Mesenchymal stem cell (in vitro differentiated cells and primary cell): Measurements from ENCODE around the gene MAEL.

Source experiments
- DNase-seq: peaks from one replicate; pipeline ENCODE4 v3.0.0-alpha.2; 2013
- H2AFZ ChIP-seq: one replicate; pipeline ENCODE4 v1.6.1; 2013; ENCODE audit warnings: low read depth, mild to moderate bottlenecking, control low read depth, inconsistent platforms, low read length, moderate library complexity
- H2AK5ac ChIP-seq: 2 replicates; pipeline ENCODE4 v1.6.1; 2013; ENCODE audit warnings: low read length, moderate library complexity, mild to moderate bottlenecking, inconsistent platforms; ENCODE audit not compliant: severe bottlenecking
- H2BK120ac ChIP-seq: one replicate; pipeline ENCODE4 v1.6.1; 2013; ENCODE audit warnings: low read depth, mild to moderate bottlenecking, inconsistent platforms, low read length, moderate library complexity
- H2BK12ac ChIP-seq, 2 experiments: one replicate each; pipeline ENCODE4 v1.6.1; 2013; ENCODE audit warnings: inconsistent platforms in 2 of 2, low read length in 2 of 2, mild to moderate bottlenecking in 2 of 2, moderate library complexity in 2 of 2, control low read depth in 1 of 2
- H2BK15ac ChIP-seq: one replicate; pipeline ENCODE4 v1.6.1; 2013; ENCODE audit warnings: mild to moderate bottlenecking, low read depth, inconsistent platforms; ENCODE audit not compliant: poor library complexity, severe bottlenecking
- H2BK5ac ChIP-seq: 2 replicates; pipeline ENCODE4 v1.6.1; 2013; ENCODE audit warnings: low read depth, mild to moderate bottlenecking, low read length, control low read depth, inconsistent platforms; ENCODE audit not compliant: poor library complexity, severe bottlenecking
- H3K14ac ChIP-seq, 2 experiments: one replicate each; pipeline ENCODE4 v1.6.1; 2013; ENCODE audit warnings: inconsistent platforms in 2 of 2, low read length in 2 of 2, control low read depth in 1 of 2, mild to moderate bottlenecking in 1 of 2, moderate library complexity in 1 of 2
- H3K18ac ChIP-seq, 2 experiments: one replicate each; pipeline ENCODE4 v1.6.1; 2013; ENCODE audit warnings: inconsistent platforms in 2 of 2, low read length in 2 of 2, control low read depth in 1 of 2, low read depth in 1 of 2, mild to moderate bottlenecking in 1 of 2
- H3K23ac ChIP-seq, 2 experiments: one replicate each; pipeline ENCODE4 v1.6.1; 2013; ENCODE audit warnings: inconsistent platforms in 2 of 2, low read length in 2 of 2, mild to moderate bottlenecking in 2 of 2, moderate library complexity in 2 of 2, control low read depth in 1 of 2
- H3K27ac ChIP-seq: 2 replicates; pipeline ENCODE4 v1.5.1; 2013; ENCODE audit warnings: mild to moderate bottlenecking, moderate library complexity, low read length, control low read depth, inconsistent platforms; ENCODE audit not compliant: poor library complexity, severe bottlenecking
- H3K27me3 ChIP-seq, 2 experiments: 2 replicates each; pipeline versions ENCODE4 v1.6.1 to v1.7.0; 2013; ENCODE audit warnings: low read length in 2 of 2, mild to moderate bottlenecking in 2 of 2, moderate library complexity in 2 of 2, control low read depth in 1 of 2, inconsistent platforms in 1 of 2; ENCODE audit not compliant: control insufficient read depth in 1 of 2, insufficient read depth in 1 of 2
- H3K36me3 ChIP-seq, 2 experiments: 2 replicates each; pipeline versions ENCODE4 v1.6.1 to v1.7.0; 2013; ENCODE audit warnings: low read length in 2 of 2, control low read depth in 1 of 2, inconsistent platforms in 1 of 2, low read depth in 1 of 2, mild to moderate bottlenecking in 1 of 2; ENCODE audit not compliant: insufficient read depth in 2 of 2, control insufficient read depth in 1 of 2
- H3K4ac ChIP-seq, 2 experiments: one replicate each; pipeline ENCODE4 v1.6.1; 2013; ENCODE audit warnings: inconsistent platforms in 2 of 2, low read length in 2 of 2, mild to moderate bottlenecking in 2 of 2, moderate library complexity in 2 of 2, control low read depth in 1 of 2, low read depth in 1 of 2
- H3K4me1 ChIP-seq: 2 replicates; pipeline ENCODE4 v1.6.1; 2013; ENCODE audit warnings: low read depth, low read length, control low read depth; ENCODE audit not compliant: control insufficient read depth, insufficient read depth
- H3K4me2 ChIP-seq: 2 replicates; pipeline ENCODE4 v1.6.1; 2013; ENCODE audit warnings: low read length, mild to moderate bottlenecking, inconsistent platforms; ENCODE audit not compliant: poor library complexity, severe bottlenecking
- H3K4me3 ChIP-seq, 2 experiments: 2 replicates each; pipeline versions ENCODE4 v1.5.1 to v1.7.0; 2013; ENCODE audit warnings: low read length in 2 of 2, mild to moderate bottlenecking in 2 of 2, control low read depth in 1 of 2, low read depth in 1 of 2; ENCODE audit not compliant: insufficient read depth in 1 of 2
- H3K79me1 ChIP-seq: replicated peaks from 2 replicates; pipeline ENCODE4 v1.6.1; 2013; ENCODE audit warnings: mild to moderate bottlenecking, control low read depth, low read length, inconsistent platforms; ENCODE audit not compliant: poor library complexity, severe bottlenecking
- H3K9ac ChIP-seq: 2 replicates; pipeline ENCODE4 v1.7.0; 2013; ENCODE audit warnings: mild to moderate bottlenecking, low read length, moderate library complexity
- H3K9me3 ChIP-seq: 2 replicates; pipeline ENCODE4 v1.7.0; 2013; ENCODE audit warnings: mild to moderate bottlenecking, low read length; ENCODE audit not compliant: control insufficient read depth
- H4K8ac ChIP-seq: one replicate; pipeline ENCODE4 v1.6.1; 2013; ENCODE audit warnings: inconsistent platforms, mild to moderate bottlenecking, low read length, moderate library complexity
- H4K91ac ChIP-seq: one replicate; pipeline ENCODE4 v1.6.1; 2013; ENCODE audit warnings: mild to moderate bottlenecking, low read length, inconsistent platforms
- WGBS: methylation state at CpG from one replicate; pipeline ENCODE4 v1.1.7; 2013; ENCODE audit warnings: mixed read lengths; 5-methylcytosine and 5-hydroxymethylcytosine counted together

Gene MAEL

GRCh38 chr1:166947398-166948043 is 41.6 kb upstream of the MAEL start:
- Histone ChIP-seq H2BK12ac (peak overlapping the region in 1 of 2 experiments; percentile 39), H3K9me3 (no peaks in the 10 kb centered on the region), H3K4ac (no peak overlapping the region), H3K9ac (no peak overlapping the region), H2AFZ (no peak overlapping the region), H4K91ac (no peak overlapping the region), H3K27ac (peak overlapping the region; percentile 13), H2AK5ac (peak overlapping the region; percentile 49), H3K4me3 (peak overlapping the region; percentile 38 to 59), H3K27me3 (peaks cover 0 to 66% of the 10 kb centered on the region in 2 experiments), H3K79me1 (no peaks in the 10 kb centered on the region), H2BK5ac (no peak overlapping the region), H2BK120ac (peak overlapping the region; percentile 73), H3K23ac (no peak overlapping the region), H3K36me3 (no peaks in the 10 kb centered on the region), H3K14ac (no peak overlapping the region), H3K4me1 (peaks cover 14% of the 10 kb centered on the region), H3K4me2 (peak overlapping the region; percentile 74), H2BK15ac (peak overlapping the region; percentile 93), H3K18ac (peak overlapping the region in 1 of 2 experiments; percentile 19), H4K8ac (peak overlapping the region; percentile 92)
- DNase-seq, result peak; percentile 69
- 12% methylated on average over 44 of the region's 44 CpGs for WGBS

- Histone ChIP-seq H2BK12ac (no peak overlapping the region), H2AFZ (no peak overlapping the region), H3K27me3 (peaks cover 0 to 75% of the 10 kb centered on the region in 2 experiments), H2BK15ac (no peak overlapping the region), H3K4me1 (peaks cover 14% of the 10 kb centered on the region), H2BK120ac (no peak overlapping the region), H4K91ac (no peak overlapping the region), H3K9ac (no peak overlapping the region), H3K23ac (no peak overlapping the region), H3K9me3 (no peaks in the 10 kb centered on the region), H3K79me1 (no peaks in the 10 kb centered on the region), H2AK5ac (peak overlapping the region; percentile 21), H3K14ac (no peak overlapping the region), H3K27ac (no peak overlapping the region), H3K4me2 (no peak overlapping the region), H4K8ac (no peak overlapping the region), H3K36me3 (no peaks in the 10 kb centered on the region), H3K4ac (no peak overlapping the region), H3K18ac (no peak overlapping the region), H2BK5ac (no peak overlapping the region), H3K4me3 (no peak overlapping the region)
- DNase-seq, result no peak
- 87% methylated on average over 2 of the region's 2 CpGs for WGBS
Observed at GRCh38 chr1:166948856-166949350, 40.2 kb upstream of the MAEL start.

- no peak overlapping the region for H3K4me2 ChIP-seq
- H3K27ac ChIP-seq, result no peak overlapping the region
- peaks cover 0 to 67% of the 10 kb centered on the region in 2 experiments for H3K27me3 ChIP-seq
- H3K36me3 ChIP-seq, result no peaks in the 10 kb centered on the region
- no peak overlapping the region for H2BK120ac ChIP-seq
- H2BK12ac ChIP-seq, result no peak overlapping the region
- H3K9me3 ChIP-seq, result no peaks in the 10 kb centered on the region
- WGBS, result 68% methylated on average over 2 of the region's 2 CpGs
- H3K4ac ChIP-seq, result no peak overlapping the region
- H3K4me3 ChIP-seq, result no peak overlapping the region
- H3K9ac ChIP-seq, result no peak overlapping the region
- DNase-seq, result no peak
- no peak overlapping the region for H3K18ac ChIP-seq
- no peak overlapping the region for H3K14ac ChIP-seq
- no peaks in the 10 kb centered on the region for H3K79me1 ChIP-seq
- H3K4me1 ChIP-seq, result peaks cover 11% of the 10 kb centered on the region
- H2AK5ac ChIP-seq, result peak overlapping the region; percentile 88
- H4K91ac ChIP-seq, result no peak overlapping the region
- no peak overlapping the region for H3K23ac ChIP-seq
- H2AFZ ChIP-seq, result no peak overlapping the region
- H2BK5ac ChIP-seq, result no peak overlapping the region
- no peak overlapping the region for H2BK15ac ChIP-seq
- H4K8ac ChIP-seq, result no peak overlapping the region
Observed at GRCh38 chr1:166950156-166950555, 38.9 kb upstream of the MAEL start.

GRCh38 chr1:166951050-166951449 is 38.0 kb upstream of the MAEL start:
- no peak for DNase-seq
- 80% methylated on average over 1 of the region's 2 CpGs for WGBS
- H3K9ac ChIP-seq, result no peak overlapping the region

More at GRCh38 chr1:166951050-166951449, 38.0 kb upstream of the MAEL start:
- no peak overlapping the region for H3K4ac ChIP-seq
- no peak overlapping the region for H2BK120ac ChIP-seq
- no peak overlapping the region for H2AK5ac ChIP-seq
- H3K4me1 ChIP-seq, result peaks cover 11% of the 10 kb centered on the region
- H3K4me3 ChIP-seq, result no peak overlapping the region
- no peak overlapping the region for H2BK15ac ChIP-seq
- no peak overlapping the region for H2BK12ac ChIP-seq
- no peak overlapping the region for H4K8ac ChIP-seq
- no peak overlapping the region for H2BK5ac ChIP-seq
- peaks cover 0 to 60% of the 10 kb centered on the region in 2 experiments for H3K27me3 ChIP-seq
- H3K36me3 ChIP-seq, result no peaks in the 10 kb centered on the region
- H3K14ac ChIP-seq, result no peak overlapping the region
- H2AFZ ChIP-seq, result no peak overlapping the region
- H3K23ac ChIP-seq, result no peak overlapping the region
- H3K27ac ChIP-seq, result no peak overlapping the region
- no peak overlapping the region for H3K4me2 ChIP-seq
- no peak overlapping the region for H4K91ac ChIP-seq
- no peaks in the 10 kb centered on the region for H3K79me1 ChIP-seq
- H3K18ac ChIP-seq, result no peak overlapping the region
- H3K9me3 ChIP-seq, result no peaks in the 10 kb centered on the region
